Spleen (tissue), 11 donors: Measurements from ENCODE around the gene COMMD4. TPM values are rescaled to one million over a fixed set of nuclear protein-coding genes. Genes with fewer than 3 reads are reported as not detected.
A peak's percentile ranks its signal among the peaks of the same experiment; 100 is the strongest.
"Not testable (repeated sequence)": the region's sequence is repeated elsewhere in the genome, so short reads cannot be mapped to it uniquely, and the experiment has no call there.

Experiments
- DNase-seq: peaks from one replicate; pipeline ENCODE4 v3.0.0-alpha.2; 2020
- H3K27ac ChIP-seq, 8 donors: fragments of 200-600 bp; sonication (generic) in 7 of 8; 1 replicate in 4 of 8; 2 replicates in 4 of 8; pipeline versions ENCODE4 v1.5.0 to v1.8.0; 2016 to 2021; ENCODE audit warnings: inconsistent platforms in 4 of 8, mild to moderate bottlenecking in 4 of 8, moderate library complexity in 1 of 8
- H3K27me3 ChIP-seq, 7 donors: fragments of 200-600 bp; sonication (generic) in 6 of 7; replicated peaks in 1 of 7; 1 replicate in 4 of 7; 2 replicates in 3 of 7; pipeline versions ENCODE4 v1.5.0 to v1.8.0; 2016 to 2021; ENCODE audit warnings: inconsistent platforms in 3 of 7, mild to moderate bottlenecking in 1 of 7
- H3K36me3 ChIP-seq, 6 donors: fragments of 200-600 bp; sonication (generic) in 5 of 6; 1 replicate in 4 of 6; 2 replicates in 2 of 6; pipeline versions ENCODE4 v1.5.0 to v1.8.0; 2016 to 2021; ENCODE audit warnings: inconsistent platforms in 2 of 6
- H3K4me1 ChIP-seq, 6 donors: fragments of 200-600 bp; sonication (generic) in 5 of 6; 1 replicate in 3 of 6; 2 replicates in 3 of 6; pipeline versions ENCODE4 v1.5.0 to v1.8.0; 2016 to 2021; ENCODE audit warnings: inconsistent platforms in 3 of 6
- H3K4me3 ChIP-seq, 8 donors: fragments of 200-600 bp; sonication (generic) in 7 of 8; 1 replicate in 4 of 8; 2 replicates in 4 of 8; pipeline versions ENCODE4 v1.5.0 to v1.8.0; 2016 to 2021; ENCODE audit warnings: inconsistent platforms in 4 of 8, mild to moderate bottlenecking in 4 of 8, moderate library complexity in 2 of 8
- H3K9me3 ChIP-seq, 8 donors: fragments of 200-600 bp; sonication (generic) in 7 of 8; 1 replicate in 4 of 8; 2 replicates in 4 of 8; pipeline versions ENCODE4 v1.5.0 to v1.8.0; 2016 to 2021; ENCODE audit warnings: inconsistent platforms in 4 of 8
- POLR2A ChIP-seq, 3 donors: fragments of 450-650 bp; IDR thresholded peaks; one replicate each; pipeline ENCODE4 v1.5.1; 2017; ENCODE audit warnings: antibody characterized with exemption in 3 of 3, mild to moderate bottlenecking in 1 of 3
- POLR2AphosphoS5 ChIP-seq, 3 donors: sonication (generic); formaldehyde crosslinking; IDR thresholded peaks; one replicate each; pipeline ENCODE4 v1.5.1; 2017; ENCODE audit warnings: antibody characterized with exemption in 3 of 3
- WGBS, 5 donors: extraction: QIAGEN DNeasy Blood & Tissue Kit in 3 of 5; methylation state at CpG; one replicate each; pipeline versions ENCODE4 v1.1.5 to v1.1.7; 2013 to 2018; 5-methylcytosine and 5-hydroxymethylcytosine counted together
- intact Hi-C: fragments of 100-400 bp; cut with DNase I; formaldehyde crosslinking; loops from one replicate; pipeline ENCODE4 v1.15.0; 2023; ENCODE audit warnings: low total_unique reads
- polyA plus RNA-seq, 3 donors: library from polyadenylated mRNA; stranded (reverse); fragments of 200-250 nt; gene quantifications; one replicate each; pipeline ENCODE4 v1.2.1, GENCODE V29; 2013
- total RNA-seq, 7 donors: library from RNA; depleted of rRNA in 3 of 7; stranded (reverse); fragments of >200 nt in 3 of 7; fragmentation: NEBNext Ultra II Directional in 4 of 7; extraction: Animal tissue kit (Norgen Biotek cat#: 25700) in 4 of 7; gene quantifications; one replicate each; pipeline versions ENCODE4 v1.1.0 to v1.2.1, GENCODE V29; 2016 to 2021
- TF ChIP-seq, protein P1 (sequence below), 11 experiments: fragments of 200-600 bp in 7 of 11; fragments of 450-650 bp in 4 of 11; sonication (generic) in 4 of 11; IDR thresholded peaks in 8 of 11; conservative IDR thresholded peaks in 3 of 11; 1 replicate in 7 of 11; 2 replicates in 4 of 11; pipeline versions ENCODE4 v1.4.0 to v1.8.0; 2016 to 2021; ENCODE audit warnings: antibody characterized with exemption in 11 of 11, inconsistent platforms in 4 of 11, mild to moderate bottlenecking in 1 of 11
- donor health status: healthy with polysubstance abuse.
- donor health status: DM: no; HTN: no; CAD: no; lungs with moderate emphysema.
- donor health status: DM: no; HTN: no; CAD: no.
- donor health status: Bipolar disorder and iron deficiency.
- donor health status: healthy.
- donor health status: DM: no; HTN: no; CAD: no.
- donor health status: DM: yes; HTN: yes; CAD: no.

The COMMD4 gene
- total and polyA plus RNA-seq, 10 donors, result 47.0 to 116 (median 70.3) TPM

DNA sequence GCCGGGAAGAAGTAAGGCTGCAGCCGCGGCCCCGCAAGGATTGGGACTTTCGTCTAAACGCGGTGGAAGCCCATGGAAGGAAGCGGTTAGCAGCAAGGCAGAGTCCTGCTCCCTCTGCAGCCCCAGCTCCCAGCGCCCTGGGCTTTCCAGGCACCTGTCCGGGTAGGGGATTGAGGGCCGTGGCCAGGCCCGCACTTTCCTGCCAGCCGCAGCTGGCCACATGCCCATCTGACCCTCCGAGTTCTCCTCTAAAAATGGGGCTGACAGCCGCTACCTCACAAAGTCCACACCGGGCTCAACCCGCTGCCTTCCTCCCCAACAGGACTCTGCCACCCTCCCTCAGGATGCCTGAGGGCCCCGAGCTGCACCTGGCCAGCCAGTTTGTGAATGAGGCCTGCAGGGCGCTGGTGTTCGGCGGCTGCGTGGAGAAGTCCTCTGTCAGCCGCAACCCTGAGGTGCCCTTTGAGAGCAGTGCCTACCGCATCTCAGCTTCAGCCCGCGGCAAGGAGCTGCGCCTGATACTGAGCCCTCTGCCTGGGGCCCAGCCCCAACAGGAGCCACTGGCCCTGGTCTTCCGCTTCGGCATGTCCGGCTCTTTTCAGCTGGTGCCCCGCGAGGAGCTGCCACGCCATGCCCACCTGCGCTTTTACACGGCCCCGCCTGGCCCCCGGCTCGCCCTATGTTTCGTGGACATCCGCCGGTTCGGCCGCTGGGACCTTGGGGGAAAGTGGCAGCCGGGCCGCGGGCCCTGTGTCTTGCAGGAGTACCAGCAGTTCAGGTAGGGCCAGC, 12.9 kb downstream of the COMMD4 start:
- H3K4me3 ChIP-seq, result peak overlapping the region; percentile 47 to 91 (median 74)
- DNase-seq, result peak; percentile 78
- TF ChIP-seq POLR2A (IDR thresholded peaks at IDR 0.05), result no peak
- TF ChIP-seq, protein P1, sequence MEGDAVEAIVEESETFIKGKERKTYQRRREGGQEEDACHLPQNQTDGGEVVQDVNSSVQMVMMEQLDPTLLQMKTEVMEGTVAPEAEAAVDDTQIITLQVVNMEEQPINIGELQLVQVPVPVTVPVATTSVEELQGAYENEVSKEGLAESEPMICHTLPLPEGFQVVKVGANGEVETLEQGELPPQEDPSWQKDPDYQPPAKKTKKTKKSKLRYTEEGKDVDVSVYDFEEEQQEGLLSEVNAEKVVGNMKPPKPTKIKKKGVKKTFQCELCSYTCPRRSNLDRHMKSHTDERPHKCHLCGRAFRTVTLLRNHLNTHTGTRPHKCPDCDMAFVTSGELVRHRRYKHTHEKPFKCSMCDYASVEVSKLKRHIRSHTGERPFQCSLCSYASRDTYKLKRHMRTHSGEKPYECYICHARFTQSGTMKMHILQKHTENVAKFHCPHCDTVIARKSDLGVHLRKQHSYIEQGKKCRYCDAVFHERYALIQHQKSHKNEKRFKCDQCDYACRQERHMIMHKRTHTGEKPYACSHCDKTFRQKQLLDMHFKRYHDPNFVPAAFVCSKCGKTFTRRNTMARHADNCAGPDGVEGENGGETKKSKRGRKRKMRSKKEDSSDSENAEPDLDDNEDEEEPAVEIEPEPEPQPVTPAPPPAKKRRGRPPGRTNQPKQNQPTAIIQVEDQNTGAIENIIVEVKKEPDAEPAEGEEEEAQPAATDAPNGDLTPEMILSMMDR (IDR thresholded peaks at IDR 0.05 in 8 of 11, conservative IDR thresholded peaks at IDR 0.05 in 3 of 11), result no peak
- peak in 2 of 3 donors; percentile 28 to 68 for TF ChIP-seq POLR2AphosphoS5 (IDR thresholded peaks at IDR 0.05)
- WGBS, 5 donors, result 40 to 59% (median 50%) methylated on average over 21 to 46 of the region's 46 CpGs
- peaks cover 4 to 61% (median 43%) of the 10 kb centered on the region in 6 donors for H3K4me1 ChIP-seq
- H3K27ac ChIP-seq, result peak overlapping the region in 5 of 8 donors; percentile 73 to 87 (median 77)
- H3K27me3 ChIP-seq, result peaks cover 0 to 31% (median 0%) of the 10 kb centered on the region in 7 donors
- H3K9me3 ChIP-seq, result peaks cover 0 to 27% (median 16%) of the 10 kb centered on the region in 8 donors
- intact Hi-C loops, result no loop called here
- peaks cover 0 to 21% (median under 1%) of the 10 kb centered on the region in 6 donors for H3K36me3 ChIP-seq

DNA sequence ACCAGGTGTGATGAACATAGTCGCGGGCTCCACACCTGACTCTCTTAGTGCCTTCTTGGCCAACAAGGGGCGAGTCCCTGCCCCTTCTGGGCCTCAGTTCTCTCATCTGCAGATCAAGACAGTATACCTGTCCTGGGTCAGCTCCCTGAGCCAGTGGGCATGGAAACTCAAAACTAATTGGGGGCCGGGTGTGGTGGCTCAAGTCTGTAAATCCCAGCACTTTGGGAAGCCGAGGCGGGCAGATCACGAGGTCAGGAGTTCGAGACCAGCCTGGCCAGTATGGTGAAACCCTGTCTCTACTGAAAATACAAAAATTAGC, 13.4 kb downstream of the COMMD4 start:
- H3K27ac ChIP-seq, result peak overlapping the region; percentile 46 to 87 (median 73)
- peak; percentile 67 for DNase-seq
- H3K27me3 ChIP-seq, result peaks cover 0 to 31% (median 0%) of the 10 kb centered on the region in 7 donors
- intact Hi-C loops, result not testable (repeated sequence)
- H3K4me1 ChIP-seq, result peaks cover 4 to 56% (median 43%) of the 10 kb centered on the region in 6 donors
- H3K36me3 ChIP-seq, result peaks cover 0 to 24% (median 2%) of the 10 kb centered on the region in 6 donors
- peak overlapping the region in 1 of 8 donors; percentile 91 for H3K4me3 ChIP-seq
- peaks cover 0 to 27% (median 16%) of the 10 kb centered on the region in 8 donors for H3K9me3 ChIP-seq
- WGBS, 5 donors, result 84 to 96% (median 93%) methylated on average over 6 to 8 of the region's 8 CpGs

DNA sequence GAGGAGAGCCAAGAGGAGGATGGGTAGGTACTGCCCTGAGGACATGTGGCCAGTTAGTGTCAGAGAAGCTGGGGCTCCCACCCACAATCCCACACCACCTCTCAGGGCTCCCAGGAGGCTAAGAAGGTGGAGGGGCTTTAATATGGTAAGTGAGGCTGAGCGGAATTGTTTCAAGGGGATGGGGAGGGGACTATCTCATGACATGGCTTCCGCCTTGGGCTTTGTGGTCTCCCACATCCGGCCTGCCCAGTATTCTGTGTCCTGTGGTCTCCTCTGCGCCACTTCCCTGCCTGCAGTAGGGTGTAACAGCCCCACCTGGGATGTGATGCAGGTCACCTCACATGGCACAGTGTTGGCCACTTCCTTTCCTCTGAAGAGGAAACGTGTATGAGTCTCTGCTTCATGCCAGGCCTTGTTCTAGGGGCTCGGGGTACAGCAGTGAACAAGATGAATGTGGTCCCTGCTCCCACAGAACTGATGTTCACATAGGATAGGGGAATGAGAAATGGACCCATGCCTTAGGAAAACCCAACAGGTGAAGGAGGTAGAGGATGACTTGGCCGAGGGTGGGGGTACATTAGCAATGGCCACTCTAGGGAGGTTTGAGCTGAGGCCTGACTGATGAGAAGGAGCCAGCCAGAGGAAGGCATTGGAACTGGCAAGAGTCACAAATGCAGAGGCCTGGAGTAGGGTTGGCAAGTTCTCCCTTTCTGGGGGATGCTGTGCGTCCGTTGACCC, 14.2 kb downstream of the COMMD4 start:
- Histone ChIP-seq H3K4me1 (peaks cover 4 to 56% (median 43%) of the 10 kb centered on the region in 6 donors), H3K9me3 (peaks cover 0 to 27% (median 16%) of the 10 kb centered on the region in 8 donors), H3K27ac (peak overlapping the region; percentile 46 to 87 (median 73)), H3K27me3 (peaks cover 0 to 31% (median 0%) of the 10 kb centered on the region in 7 donors), H3K36me3 (peaks cover 0 to 31% (median 6%) of the 10 kb centered on the region in 6 donors), H3K4me3 (peak overlapping the region in 1 of 8 donors; percentile 91)
- 34 to 57% (median 42%) methylated on average over 9 of the region's 9 CpGs for WGBS, 5 donors
- TF ChIP-seq POLR2A (IDR thresholded peaks at IDR 0.05), result no peak
- peak; percentile 60 to 91 (median 88) for TF ChIP-seq POLR2AphosphoS5 (IDR thresholded peaks at IDR 0.05)
- TF ChIP-seq, protein P1 (IDR thresholded peaks at IDR 0.05 in 8 of 11, conservative IDR thresholded peaks at IDR 0.05 in 3 of 11), result peak in 1 of 11 experiments; percentile 16
- DNase-seq, result peak; percentile 93
- intact Hi-C loops, result no loop called here

DNA sequence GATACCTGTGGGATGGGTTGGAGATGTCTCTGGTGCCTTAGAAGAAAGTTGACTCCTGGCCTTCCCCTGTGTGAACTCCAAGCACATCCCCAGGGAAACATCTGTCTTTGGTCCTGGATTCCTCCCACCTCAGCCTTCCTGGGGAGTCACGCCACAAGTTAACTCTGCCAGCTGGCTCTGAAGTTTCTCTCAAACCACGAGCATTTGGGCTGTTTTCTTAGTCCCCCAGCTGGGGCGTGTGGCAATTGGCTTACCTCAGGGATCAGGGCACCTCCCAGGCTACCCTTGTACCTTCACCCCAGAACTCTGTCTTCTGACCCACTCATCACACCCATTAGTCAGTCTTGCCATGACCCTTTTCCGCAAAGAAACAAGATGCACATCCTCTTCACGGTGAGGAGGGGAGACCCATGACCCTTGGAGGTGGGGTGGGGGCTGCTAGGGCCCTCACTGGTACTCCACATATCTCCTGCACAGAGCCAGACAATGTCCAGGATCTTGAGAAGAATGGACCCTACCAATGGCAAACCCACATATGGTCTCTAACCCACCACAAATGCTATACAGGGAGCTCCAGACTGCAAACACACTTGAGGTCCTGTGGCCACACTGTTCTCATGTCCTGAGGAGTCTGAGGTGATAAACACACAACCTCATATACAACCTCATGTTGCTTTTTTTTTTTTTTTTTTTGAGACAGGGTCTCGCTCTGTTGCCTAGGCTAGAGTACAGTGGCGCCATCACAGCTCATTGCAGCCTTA, 14.9 kb downstream of the COMMD4 start:
- Histone ChIP-seq H3K9me3 (peaks cover 0 to 27% (median 16%) of the 10 kb centered on the region in 8 donors), H3K27me3 (peaks cover 0 to 31% (median 0%) of the 10 kb centered on the region in 7 donors), H3K27ac (peak overlapping the region in 7 of 8 donors; percentile 46 to 87 (median 74)), H3K36me3 (peaks cover 0 to 38% (median 12%) of the 10 kb centered on the region in 6 donors), H3K4me1 (peaks cover 4 to 53% (median 43%) of the 10 kb centered on the region in 6 donors), H3K4me3 (peak overlapping the region in 1 of 8 donors; percentile 91)
- DNase-seq, result no peak
- intact Hi-C loops, result no loop called here
- TF ChIP-seq, protein P1 (IDR thresholded peaks at IDR 0.05 in 8 of 11, conservative IDR thresholded peaks at IDR 0.05 in 3 of 11), result no peak
- TF ChIP-seq POLR2AphosphoS5 (IDR thresholded peaks at IDR 0.05), result peak in 1 of 3 donors; percentile 14
- 71 to 75% (median 74%) methylated on average over 7 of the region's 7 CpGs for WGBS, 5 donors
